GM18502 (cell line): ENCODE measurements around the gene ARMC5.
"Not testable (repeated sequence)": the region's sequence is repeated elsewhere in the genome, so short reads cannot be mapped to it uniquely, and the experiment has no call there.

Experiments
- ATAC-seq: cut with Tn5 transposase; IDR thresholded peaks from one replicate; pipeline ENCODE4 v1.9.1; 2021; ENCODE audit warnings: mild to moderate bottlenecking; ENCODE audit not compliant: unreplicated experiment, poor library complexity

ARMC5 gene

GRCh38 chr16:31435341-31436220, 23.7 kb upstream of the ARMC5 start:
- no peak for ATAC-seq

GRCh38 chr16:31436221-31437045, 22.9 kb upstream of the ARMC5 start:
- ATAC-seq: no peak

- ATAC-seq: no peak
Observed at GRCh38 chr16:31438414-31438813, 20.9 kb upstream of the ARMC5 start.

GRCh38 chr16:31439023-31439422, 20.3 kb upstream of the ARMC5 start:
- not testable (repeated sequence) for ATAC-seq

DNA sequence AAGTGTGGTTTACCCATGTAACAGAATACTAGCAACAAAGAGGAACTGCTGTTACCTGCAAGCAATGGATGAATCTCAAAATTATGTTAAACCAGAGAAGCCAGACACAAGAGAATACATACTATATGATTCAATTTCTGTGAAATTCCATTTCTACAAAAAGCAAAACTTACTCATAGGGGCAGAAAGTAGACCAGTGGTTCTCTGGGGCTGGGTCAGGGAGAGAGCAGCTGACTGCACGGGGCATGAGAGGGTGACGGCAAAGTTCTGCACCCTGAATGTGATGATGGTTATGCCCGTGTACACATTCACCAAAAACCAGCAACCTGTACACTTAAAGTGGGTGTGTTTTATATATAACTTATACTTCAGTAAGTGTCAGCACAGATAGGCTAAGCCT, 19.8 kb upstream of the ARMC5 start:
- no peak for ATAC-seq

DNA sequence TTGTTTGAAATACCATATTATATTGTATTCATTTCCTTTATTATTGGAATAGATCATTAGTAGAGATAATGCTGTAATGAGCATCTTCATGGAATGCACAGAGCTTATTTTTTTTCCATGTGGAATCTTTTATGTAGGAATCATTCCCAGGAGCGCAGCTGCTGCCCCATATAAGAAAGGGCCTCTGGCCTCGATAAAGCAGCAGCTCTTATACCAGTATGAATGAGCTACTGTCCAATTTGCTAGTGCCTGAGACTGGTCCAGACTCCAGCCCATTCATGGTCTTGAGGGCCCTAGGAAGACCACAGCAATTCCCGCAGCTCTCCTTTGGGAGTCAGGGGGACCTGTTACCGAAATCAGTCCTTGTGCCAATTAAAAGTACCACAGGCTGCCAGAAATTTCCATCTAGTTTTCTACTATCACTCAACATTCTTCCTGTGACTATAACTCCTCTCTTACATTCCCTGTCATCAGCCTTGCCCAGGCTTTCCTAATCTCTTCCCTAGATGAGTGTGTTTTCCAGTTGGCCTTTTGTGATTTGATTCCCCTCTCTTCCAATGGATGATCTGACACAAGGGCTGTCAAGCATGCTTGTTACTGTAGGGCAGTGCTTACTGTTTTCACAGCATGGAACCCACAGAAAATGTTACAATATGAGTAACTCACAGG, 18.7 kb upstream of the ARMC5 start:
- no peak for ATAC-seq

GRCh38 chr16:31441956-31442355, 17.3 kb upstream of the ARMC5 start:
- no peak for ATAC-seq

GRCh38 chr16:31445931-31446330, 13.4 kb upstream of the ARMC5 start:
- ATAC-seq: not testable (repeated sequence)

DNA sequence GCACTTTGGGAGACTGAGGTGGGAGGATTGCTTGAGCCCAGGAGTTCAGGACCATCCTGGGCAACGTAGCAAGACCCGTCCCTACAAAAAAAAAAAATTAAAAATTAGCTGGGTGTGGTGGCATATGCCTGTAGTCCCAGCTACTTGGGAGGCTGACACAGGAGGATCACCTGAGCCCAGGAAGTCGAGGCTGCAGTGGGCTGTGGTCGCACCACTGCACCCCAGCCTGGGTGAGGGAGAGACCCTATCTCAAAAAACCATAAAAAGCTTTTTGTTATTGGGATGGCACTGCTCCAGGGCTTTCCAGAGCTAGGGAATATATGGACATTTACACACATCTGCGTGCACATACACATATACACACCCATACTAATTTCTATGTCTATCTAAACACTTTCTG, 8.1 kb upstream of the ARMC5 start:
- ATAC-seq: no peak

DNA sequence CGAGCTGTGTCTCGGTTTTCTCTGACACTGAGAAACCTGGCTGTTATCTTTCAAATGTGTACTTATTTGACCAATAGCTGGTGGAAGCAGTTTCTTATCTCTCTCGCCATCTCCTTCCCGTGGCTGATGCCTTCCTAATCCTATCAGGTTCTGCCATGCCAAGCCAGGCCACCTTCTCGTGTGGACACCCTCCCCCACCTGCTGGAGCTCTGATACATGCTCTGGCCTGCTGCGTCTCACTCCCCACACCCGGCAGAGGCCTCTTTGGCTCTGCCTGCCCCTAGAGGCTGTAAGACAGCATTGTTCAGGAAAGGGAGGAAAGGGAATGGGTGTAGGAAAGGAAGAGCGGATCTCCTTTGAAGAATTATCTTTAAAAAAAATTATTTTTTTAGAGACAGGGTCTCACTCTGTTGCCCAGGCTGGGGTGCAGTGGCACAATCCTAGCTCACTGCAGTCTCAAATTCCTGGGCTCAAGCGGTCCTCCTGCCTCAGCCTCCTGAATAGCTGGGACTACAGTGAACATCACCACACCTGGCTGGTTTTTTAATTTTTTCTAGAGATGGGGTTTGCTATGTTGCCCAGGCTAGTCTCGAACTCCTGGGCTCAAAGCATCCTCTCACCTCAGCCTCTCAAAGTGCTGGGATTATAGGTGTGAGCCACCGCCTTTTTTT, 7.5 kb upstream of the ARMC5 start:
- ATAC-seq: no peak

DNA sequence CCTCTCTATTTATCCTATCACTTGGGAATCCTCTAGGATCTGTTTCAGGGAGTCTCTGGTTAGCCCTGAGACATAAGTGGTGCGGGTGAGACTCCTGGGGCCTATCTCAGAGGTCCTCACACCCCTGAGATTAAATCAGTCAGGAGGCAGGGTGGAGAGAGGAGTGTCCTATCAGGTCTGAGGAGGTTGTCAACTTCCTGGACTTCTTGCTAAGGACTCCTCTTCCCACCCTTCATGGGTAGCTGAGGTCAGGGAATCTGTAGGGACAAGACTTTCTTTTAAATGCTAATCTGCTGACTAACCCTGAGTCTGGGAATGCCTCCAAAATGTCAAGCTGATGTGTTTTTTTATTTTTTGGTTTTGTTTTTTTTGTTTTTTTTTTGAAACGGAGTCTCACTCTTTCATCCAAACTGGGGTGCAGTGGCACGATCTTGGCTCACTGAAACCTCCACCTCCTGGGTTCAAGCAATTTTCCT, 6.6 kb upstream of the ARMC5 start:
- no peak for ATAC-seq

DNA sequence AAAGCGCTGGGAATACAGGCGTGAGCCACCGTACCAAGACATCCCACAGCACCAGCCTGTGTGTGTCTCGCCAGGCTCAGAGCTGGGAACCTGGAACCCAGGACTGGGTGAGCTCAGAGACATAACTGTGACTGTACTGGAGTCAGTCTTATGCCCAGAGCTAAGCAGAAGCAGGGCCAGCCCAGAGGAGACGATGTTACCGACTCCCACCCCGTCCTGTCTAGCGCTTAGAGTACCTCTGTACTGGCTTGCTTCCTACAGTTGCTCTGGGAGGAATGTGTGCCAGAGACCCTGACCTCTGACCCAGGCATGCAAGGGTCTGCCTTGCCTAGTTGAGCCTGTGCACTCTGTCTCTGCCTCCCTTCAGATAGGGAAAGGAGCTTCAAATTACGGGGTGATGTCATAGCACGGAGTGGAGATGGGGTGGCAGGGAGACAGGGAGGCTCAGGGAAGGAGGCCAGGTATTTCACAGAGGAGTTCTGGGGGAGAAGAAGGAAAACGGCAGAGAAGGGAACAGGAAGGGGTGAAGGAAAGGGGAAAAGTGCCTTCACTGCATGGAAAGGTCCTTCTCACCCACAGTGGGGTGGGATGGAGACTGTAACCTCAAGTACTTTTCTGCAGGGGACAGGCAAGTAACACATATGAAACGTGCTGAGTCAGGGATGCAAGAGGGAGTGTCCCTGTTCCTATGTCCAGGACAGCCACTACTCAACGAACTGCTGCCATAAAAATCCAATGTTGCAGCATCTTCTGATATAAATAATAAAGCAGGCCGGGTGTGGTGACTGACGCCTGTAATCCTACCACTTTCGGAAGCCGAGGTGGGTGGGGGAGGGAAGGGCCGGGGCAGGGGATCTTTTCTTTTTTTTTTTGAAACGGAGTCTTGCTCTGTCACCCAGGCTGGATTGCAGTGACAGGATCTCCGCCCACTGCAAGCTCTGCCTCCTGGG, 5.8 kb upstream of the ARMC5 start:
- ATAC-seq: no peak

DNA sequence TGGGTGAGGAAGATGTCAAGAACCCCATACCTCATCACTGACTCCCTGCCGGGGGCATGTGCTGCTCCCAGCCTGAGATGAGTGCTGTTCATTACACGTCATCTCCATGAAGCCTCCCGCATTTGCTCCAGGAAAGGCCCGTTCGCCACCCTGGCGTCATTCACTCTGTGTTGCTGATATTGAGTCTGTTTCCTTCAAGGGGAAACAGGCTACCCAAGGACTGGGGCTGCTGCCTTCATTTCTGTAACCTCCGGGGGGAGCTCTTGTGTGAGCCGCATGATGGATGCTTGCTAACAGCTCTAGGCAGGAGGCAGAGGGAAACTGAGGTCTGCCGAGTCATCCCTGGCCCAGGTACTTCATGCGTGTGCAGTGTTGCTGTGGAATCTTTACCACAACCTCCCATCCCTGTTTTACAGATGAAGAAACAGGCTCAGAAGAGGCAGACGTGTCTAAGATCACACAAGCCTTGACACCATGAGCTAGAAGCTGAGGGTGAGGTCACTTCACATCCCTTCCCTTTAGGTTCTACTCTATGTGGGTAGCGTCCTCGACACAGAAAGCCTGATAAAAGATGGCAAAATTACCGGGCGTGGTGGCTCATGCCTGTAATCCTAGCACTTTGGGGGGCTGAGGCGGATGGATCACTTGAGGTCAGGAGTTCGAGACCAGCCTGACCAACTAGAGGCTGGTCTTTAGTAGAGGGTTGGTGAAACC, 3.5 kb upstream of the ARMC5 start:
- no peak for ATAC-seq

DNA sequence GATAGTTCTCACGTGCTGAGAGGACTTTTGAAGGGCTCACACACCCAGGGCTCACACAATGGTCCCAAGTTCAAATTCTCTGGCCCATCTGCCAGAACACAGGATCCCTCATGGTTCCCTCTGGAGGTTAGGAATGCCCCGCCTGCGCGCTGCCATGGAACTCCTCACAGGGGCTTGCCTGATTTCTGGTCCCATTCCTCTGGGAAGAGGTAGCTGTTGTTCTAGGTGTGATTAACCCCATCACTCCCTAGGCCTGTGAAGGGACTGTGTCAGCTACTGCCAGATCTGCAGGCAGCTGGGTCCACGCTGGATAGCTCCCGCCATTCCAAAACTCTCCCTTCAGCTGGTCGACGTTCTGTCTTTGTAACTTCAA, 2.3 kb upstream of the ARMC5 start:
- ATAC-seq: no peak

GRCh38 chr16:31458073-31458843, 1.0 kb upstream of the ARMC5 start:
- peak; percentile 10 for ATAC-seq

- peak; percentile 72 for ATAC-seq
Observed at GRCh38 chr16:31459687-31460581, 633 bp downstream of the ARMC5 start.

GRCh38 chr16:31460582-31461002, 1.3 kb downstream of the ARMC5 start:
- ATAC-seq: no peak
